D341Med (cell line): ENCODE measurements around the gene DRC1.

Source experiments
- DNase-seq: peaks from one replicate; pipeline ENCODE4 v3.0.0; 2012; ENCODE audit warnings: low spot score

The DRC1 gene

GRCh38 chr2:26448651-26449050 is 46.9 kb downstream of the DRC1 start:
- peak; percentile 18 for DNase-seq

- DNase-seq: peak; percentile 14
Measured at GRCh38 chr2:26449278-26450030, 47.7 kb downstream of the DRC1 start.

GRCh38 chr2:26450031-26450635 is 48.4 kb downstream of the DRC1 start:
- peak; percentile 5 for DNase-seq

GRCh38 chr2:26451700-26452099 is 50.0 kb downstream of the DRC1 start:
- DNase-seq: no peak

- DNase-seq: no peak
Measured at GRCh38 chr2:26453421-26454329, 52.0 kb downstream of the DRC1 start.

- DNase-seq: no peak
Measured at GRCh38 chr2:26454561-26455001, 52.9 kb downstream of the DRC1 start.

GRCh38 chr2:26455037-26455669 is 53.4 kb downstream of the DRC1 start:
- no peak for DNase-seq

GRCh38 chr2:26455670-26456439 is 54.1 kb downstream of the DRC1 start:
- no peak for DNase-seq

- DNase-seq: no peak
Measured at GRCh38 chr2:26456440-26457250, 54.9 kb downstream of the DRC1 start.

GRCh38 chr2:26457251-26457666 is 55.5 kb downstream of the DRC1 start:
- DNase-seq: no peak

- DNase-seq: no peak
Measured at GRCh38 chr2:26457695-26458364, 56.1 kb downstream of the DRC1 start.

GRCh38 chr2:26458365-26459042 is 56.8 kb downstream of the DRC1 start:
- DNase-seq: no peak

- no peak for DNase-seq
Measured at GRCh38 chr2:26459991-26460612, 58.4 kb downstream of the DRC1 start.

- no peak for DNase-seq
Measured at GRCh38 chr2:26460613-26461031, 58.9 kb downstream of the DRC1 start.

- no peak for DNase-seq
Measured at GRCh38 chr2:26461601-26462023, 59.9 kb downstream of the DRC1 start.

- no peak for DNase-seq
Measured at GRCh38 chr2:26462100-26462499, 60.4 kb downstream of the DRC1 start.

- peak; percentile 75 for DNase-seq
Measured at GRCh38 chr2:26462511-26463243, 61.0 kb downstream of the DRC1 start.
